PC-9 (cell line): ENCODE measurements around the gene RNF151.

Source experiments
- EZH2 ChIP-seq: fragments of 200-600 bp; sonication (generic); IDR thresholded peaks from 2 replicates; pipeline ENCODE4 v1.8.0; 2017; ENCODE audit warnings: antibody characterized with exemption, low read depth
- TF ChIP-seq, protein P1 (sequence below): fragments of 200-600 bp; sonication (generic); conservative IDR thresholded peaks from 2 replicates; pipeline ENCODE4 v1.6.1; 2017; ENCODE audit warnings: mixed run types, antibody characterized with exemption, mild to moderate bottlenecking, moderate library complexity

DNA sequence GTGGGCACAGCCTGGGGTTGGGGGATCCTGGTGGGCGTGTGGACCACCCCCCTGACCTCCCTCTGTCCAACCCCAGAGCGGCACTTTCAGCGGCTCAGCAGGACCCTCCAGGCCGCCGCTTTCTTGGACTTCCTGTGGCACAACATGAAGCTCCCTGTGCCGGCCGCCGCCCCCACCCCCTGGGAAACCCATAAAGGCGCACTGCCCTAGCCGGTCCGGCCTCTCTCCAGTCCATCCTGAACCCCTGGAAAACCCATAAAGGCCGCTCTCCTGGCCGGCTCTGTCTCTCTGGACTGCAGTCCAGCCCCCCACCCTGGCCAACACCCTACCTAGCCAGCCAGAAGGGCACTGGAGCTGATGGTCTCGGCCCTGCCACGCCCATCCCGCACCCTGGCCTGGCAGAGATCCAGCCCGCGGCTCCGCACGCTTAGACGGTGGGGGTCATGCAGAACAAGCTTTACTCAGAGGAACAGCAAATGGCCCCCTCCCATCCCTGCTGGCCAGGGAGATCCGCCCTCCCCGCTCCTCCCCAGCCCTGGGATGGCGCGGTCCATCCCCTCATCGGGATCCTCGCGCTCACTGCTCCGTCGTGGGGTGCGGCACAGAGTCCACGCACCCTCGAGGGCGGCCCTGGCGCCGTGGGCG lies 11.9 kb downstream of the RNF151 start:
- no peak for TF ChIP-seq EZH2
- TF ChIP-seq, protein P1, sequence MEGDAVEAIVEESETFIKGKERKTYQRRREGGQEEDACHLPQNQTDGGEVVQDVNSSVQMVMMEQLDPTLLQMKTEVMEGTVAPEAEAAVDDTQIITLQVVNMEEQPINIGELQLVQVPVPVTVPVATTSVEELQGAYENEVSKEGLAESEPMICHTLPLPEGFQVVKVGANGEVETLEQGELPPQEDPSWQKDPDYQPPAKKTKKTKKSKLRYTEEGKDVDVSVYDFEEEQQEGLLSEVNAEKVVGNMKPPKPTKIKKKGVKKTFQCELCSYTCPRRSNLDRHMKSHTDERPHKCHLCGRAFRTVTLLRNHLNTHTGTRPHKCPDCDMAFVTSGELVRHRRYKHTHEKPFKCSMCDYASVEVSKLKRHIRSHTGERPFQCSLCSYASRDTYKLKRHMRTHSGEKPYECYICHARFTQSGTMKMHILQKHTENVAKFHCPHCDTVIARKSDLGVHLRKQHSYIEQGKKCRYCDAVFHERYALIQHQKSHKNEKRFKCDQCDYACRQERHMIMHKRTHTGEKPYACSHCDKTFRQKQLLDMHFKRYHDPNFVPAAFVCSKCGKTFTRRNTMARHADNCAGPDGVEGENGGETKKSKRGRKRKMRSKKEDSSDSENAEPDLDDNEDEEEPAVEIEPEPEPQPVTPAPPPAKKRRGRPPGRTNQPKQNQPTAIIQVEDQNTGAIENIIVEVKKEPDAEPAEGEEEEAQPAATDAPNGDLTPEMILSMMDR, result no peak
